GM10248 (cell line): ENCODE measurements around the gene AOPEP.

Experiments used
- CTCF ChIA-PET: fragments of 300-600 bp; sonication (Branson Sonifier 250); formaldehyde crosslinking; extraction: SDS; loops from one replicate; lab custom pipeline; 2021; ENCODE audit warnings: antibody characterized with exemption; lab: Yijun Ruan, JAX
- POLR2A ChIA-PET: fragments of 350-650 bp; sonication (Branson Sonifier 250); formaldehyde crosslinking; extraction: SDS; loops from one replicate; lab custom pipeline; 2020; ENCODE audit warnings: antibody characterized with exemption; lab: Yijun Ruan, JAX
- DNase-seq: peaks from one replicate; pipeline ENCODE4 v3.0.0; 2012; ENCODE audit errors: extremely low spot score
- TF ChIP-seq, protein P1 (sequence below): IDR thresholded peaks from 2 replicates; pipeline ENCODE4 v1.5.1; 2012; ENCODE audit warnings: mild to moderate bottlenecking, low read depth; ENCODE audit errors: extremely low read depth, missing control alignments, control extremely low read depth

AOPEP gene

DNA sequence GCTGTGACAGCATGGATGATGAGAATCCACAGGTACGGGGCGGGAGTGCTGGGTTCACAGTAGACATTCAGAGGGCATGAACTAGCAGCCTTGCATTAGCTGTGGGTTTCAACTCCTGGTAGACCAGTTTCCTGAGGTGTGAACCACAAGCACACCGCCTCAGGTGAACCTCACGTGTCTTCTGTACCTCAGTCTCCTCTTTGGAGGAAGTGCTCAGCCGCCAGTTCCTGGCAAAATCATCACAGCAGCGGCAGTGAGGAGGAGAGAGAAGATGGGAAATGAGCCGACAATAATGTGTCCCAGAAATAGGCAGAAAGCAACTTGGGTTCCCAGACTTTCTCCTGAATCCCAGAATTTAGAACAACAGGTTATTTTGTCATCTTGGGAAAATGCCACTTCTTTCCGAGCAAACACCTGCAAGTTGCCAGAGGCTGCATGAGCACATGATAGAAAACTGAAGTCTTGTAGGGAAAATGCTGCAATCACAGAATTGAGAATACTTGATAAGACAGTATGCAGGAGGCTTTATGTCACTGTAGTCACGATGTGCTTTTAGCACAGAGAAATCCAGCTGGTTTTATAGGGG lies 258.5 kb downstream of the AOPEP start:
- CTCF ChIA-PET, result interaction anchor here (1.9 kb wide), 1 partner anchor 12 kb away, joined by 9 read pairs; no protein-coding TSS in a partner anchor
- TF ChIP-seq, protein P1, sequence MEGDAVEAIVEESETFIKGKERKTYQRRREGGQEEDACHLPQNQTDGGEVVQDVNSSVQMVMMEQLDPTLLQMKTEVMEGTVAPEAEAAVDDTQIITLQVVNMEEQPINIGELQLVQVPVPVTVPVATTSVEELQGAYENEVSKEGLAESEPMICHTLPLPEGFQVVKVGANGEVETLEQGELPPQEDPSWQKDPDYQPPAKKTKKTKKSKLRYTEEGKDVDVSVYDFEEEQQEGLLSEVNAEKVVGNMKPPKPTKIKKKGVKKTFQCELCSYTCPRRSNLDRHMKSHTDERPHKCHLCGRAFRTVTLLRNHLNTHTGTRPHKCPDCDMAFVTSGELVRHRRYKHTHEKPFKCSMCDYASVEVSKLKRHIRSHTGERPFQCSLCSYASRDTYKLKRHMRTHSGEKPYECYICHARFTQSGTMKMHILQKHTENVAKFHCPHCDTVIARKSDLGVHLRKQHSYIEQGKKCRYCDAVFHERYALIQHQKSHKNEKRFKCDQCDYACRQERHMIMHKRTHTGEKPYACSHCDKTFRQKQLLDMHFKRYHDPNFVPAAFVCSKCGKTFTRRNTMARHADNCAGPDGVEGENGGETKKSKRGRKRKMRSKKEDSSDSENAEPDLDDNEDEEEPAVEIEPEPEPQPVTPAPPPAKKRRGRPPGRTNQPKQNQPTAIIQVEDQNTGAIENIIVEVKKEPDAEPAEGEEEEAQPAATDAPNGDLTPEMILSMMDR, result no peak
- POLR2A ChIA-PET, result no interaction called here
- DNase-seq, result no peak

DNA sequence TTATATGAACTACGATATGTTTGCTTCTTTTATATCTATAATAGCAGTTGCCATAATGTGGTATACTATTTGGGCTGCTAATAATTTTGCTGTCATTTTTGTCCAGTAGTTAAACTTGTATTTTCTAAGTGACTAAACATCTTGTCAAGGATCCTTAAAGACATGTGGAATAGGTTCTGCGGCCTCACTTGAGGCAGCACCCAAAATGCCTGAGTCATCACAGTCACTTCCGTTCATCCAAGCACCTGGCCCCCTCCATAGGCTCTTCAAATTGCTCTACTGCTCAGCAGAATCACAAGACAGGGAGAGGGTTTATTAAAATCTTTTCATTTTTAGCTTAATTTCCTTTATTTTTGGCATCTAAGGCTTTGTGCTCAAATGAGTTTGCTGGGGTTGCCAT lies 259.1 kb downstream of the AOPEP start:
- DNase-seq, result no peak
- POLR2A ChIA-PET, result no interaction called here
- CTCF ChIA-PET, result no interaction called here
- TF ChIP-seq, protein P1, result no peak

- DNase-seq, result no peak
- POLR2A ChIA-PET, result interaction anchor here (1.0 kb wide), 1 partner anchor 8 kb away, joined by 3 read pairs; no protein-coding TSS in a partner anchor
- TF ChIP-seq, protein P1, result no peak
- CTCF ChIA-PET, result interaction anchor here (1.1 to 1.5 kb wide), 4 partner anchors 10 to 76 kb away, joined by 3 to 4 read pairs (median 3); no protein-coding TSS in a partner anchor
These were observed 261.2 kb downstream of the AOPEP start for GRCh38 chr9:94987731-94988130.

DNA sequence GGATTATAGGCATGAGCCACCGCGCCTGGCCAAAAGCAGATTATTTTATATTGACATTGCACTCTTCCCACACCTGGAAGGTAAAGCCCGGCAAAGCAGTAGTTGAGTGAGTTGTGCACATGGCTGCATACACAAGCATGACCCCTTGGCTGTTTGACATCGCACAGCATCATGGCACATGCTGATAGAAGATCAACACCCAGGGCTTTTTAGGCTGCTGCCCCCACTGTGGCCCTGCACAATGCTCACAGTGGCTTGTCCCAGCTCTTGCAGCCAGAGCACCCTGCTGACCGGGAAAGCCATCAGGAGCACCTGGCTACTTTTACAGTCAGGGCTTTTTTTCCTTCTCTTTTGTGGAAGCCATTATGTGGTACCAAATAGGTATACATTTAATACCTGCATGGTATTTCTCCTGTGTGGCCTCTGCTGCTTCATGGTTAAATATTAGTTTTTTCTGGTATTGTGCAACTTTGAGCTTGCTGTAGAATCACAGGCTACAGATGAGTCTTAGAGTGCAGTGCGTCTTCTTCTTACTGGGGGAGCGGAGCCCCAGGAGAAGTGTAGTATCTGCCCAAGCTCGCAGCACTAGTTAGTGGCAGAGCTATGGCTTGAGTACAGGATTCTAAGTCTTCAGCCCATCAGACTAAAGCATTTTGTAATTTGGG lies 264.5 kb downstream of the AOPEP start:
- TF ChIP-seq, protein P1, result no peak
- no peak for DNase-seq
- CTCF ChIA-PET, result interaction anchor here (1.2 kb wide), 1 partner anchor 12 kb away, joined by 4 read pairs; no protein-coding TSS in a partner anchor
- POLR2A ChIA-PET, result no interaction called here

- DNase-seq, result no peak
- TF ChIP-seq, protein P1, result no peak
- ChIA-PET CTCF (interaction anchor here (0.8 to 1.2 kb wide), 2 partner anchors 10 to 19 kb away, joined by 3 to 4 read pairs; no protein-coding TSS in a partner anchor), POLR2A (no interaction called here)
These were observed 265.7 kb downstream of the AOPEP start for GRCh38 chr9:94991961-94992907.
